Osteocyte (in vitro differentiated cells): ENCODE results near the gene HOGA1. TPM values are rescaled to one million over a fixed set of nuclear protein-coding genes. Genes with fewer than 3 reads are reported as not detected.
A peak's percentile ranks its signal among the peaks of the same experiment; 100 is the strongest.

Experiments
- DNase-seq: peaks from one replicate; pipeline ENCODE4 v3.0.0; 2021; ENCODE audit warnings: mixed read lengths; ENCODE audit not compliant: unreplicated experiment; ENCODE audit errors: extremely low spot score
- H3K27ac Mint-ChIP-seq: one replicate; pipeline ENCODE4 v1.8.0; 2021; ENCODE audit warnings: mild to moderate bottlenecking, mixed read lengths; ENCODE audit not compliant: unreplicated experiment
- H3K27me3 Mint-ChIP-seq: one replicate; pipeline ENCODE4 v1.8.0; 2021; ENCODE audit warnings: mixed read lengths; ENCODE audit not compliant: unreplicated experiment
- H3K36me3 Mint-ChIP-seq: one replicate; pipeline ENCODE4 v1.8.0; 2021; ENCODE audit warnings: mixed read lengths; ENCODE audit not compliant: unreplicated experiment
- H3K4me1 Mint-ChIP-seq: one replicate; pipeline ENCODE4 v1.8.0; 2021; ENCODE audit warnings: mixed read lengths; ENCODE audit not compliant: unreplicated experiment
- H3K4me3 Mint-ChIP-seq: one replicate; pipeline ENCODE4 v1.8.0; 2021; ENCODE audit warnings: mild to moderate bottlenecking, moderate library complexity, mixed read lengths; ENCODE audit not compliant: unreplicated experiment
- H3K9me3 Mint-ChIP-seq: one replicate; pipeline ENCODE4 v1.8.0; 2021; ENCODE audit warnings: mixed read lengths; ENCODE audit not compliant: unreplicated experiment
- CTCF ChIP-seq: fragments of 200-600 bp; sonication (generic); IDR thresholded peaks from 2 replicates; pipeline ENCODE4 v1.5.0; 2021; ENCODE audit warnings: antibody characterized with exemption, mild to moderate bottlenecking, moderate library complexity
- total RNA-seq: library from RNA; stranded (reverse); gene quantifications from 2 replicates; pipeline ENCODE4 v1.2.1, GENCODE V29; 2021

HOGA1 gene
- total RNA-seq, 1 donor from 2014 or later, result not detected

- no peak for DNase-seq
- peak overlapping the region; percentile 91 for H3K27ac Mint-ChIP-seq
- H3K4me1 Mint-ChIP-seq, result peaks cover 60% of the 10 kb centered on the region
- H3K27me3 Mint-ChIP-seq, result no peaks in the 10 kb centered on the region
- no peaks in the 10 kb centered on the region for H3K36me3 Mint-ChIP-seq
- no peak overlapping the region for H3K4me3 Mint-ChIP-seq
- no peaks in the 10 kb centered on the region for H3K9me3 Mint-ChIP-seq
- TF ChIP-seq CTCF, result no peak
These were observed 45.4 kb upstream of the HOGA1 start for GRCh38 chr10:97538839-97539238.

- H3K9me3 Mint-ChIP-seq, result no peaks in the 10 kb centered on the region
- no peak overlapping the region for H3K4me3 Mint-ChIP-seq
- no peak for DNase-seq
- no peaks in the 10 kb centered on the region for H3K36me3 Mint-ChIP-seq
- H3K27me3 Mint-ChIP-seq, result no peaks in the 10 kb centered on the region
- peak; percentile 53 for TF ChIP-seq CTCF
- H3K4me1 Mint-ChIP-seq, result peaks cover 59% of the 10 kb centered on the region
- H3K27ac Mint-ChIP-seq, result peak overlapping the region; percentile 91
These were observed 44.5 kb upstream of the HOGA1 start for GRCh38 chr10:97539523-97540200.

- Mint-ChIP-seq H3K27ac (peak overlapping the region; percentile 91), H3K9me3 (no peaks in the 10 kb centered on the region), H3K36me3 (no peaks in the 10 kb centered on the region), H3K4me3 (no peak overlapping the region), H3K4me1 (peaks cover 55% of the 10 kb centered on the region), H3K27me3 (no peaks in the 10 kb centered on the region)
- no peak for TF ChIP-seq CTCF
- DNase-seq, result no peak
These were observed 43.3 kb upstream of the HOGA1 start for GRCh38 chr10:97540669-97541500.

- no peaks in the 10 kb centered on the region for H3K9me3 Mint-ChIP-seq
These were observed 41.8 kb upstream of the HOGA1 start for GRCh38 chr10:97542169-97543024.

More at GRCh38 chr10:97542169-97543024, 41.8 kb upstream of the HOGA1 start:
- no peak for TF ChIP-seq CTCF
- peak overlapping the region; percentile 99 for H3K27ac Mint-ChIP-seq
- no peaks in the 10 kb centered on the region for H3K27me3 Mint-ChIP-seq
- H3K36me3 Mint-ChIP-seq, result no peaks in the 10 kb centered on the region
- no peak for DNase-seq
- peaks cover 64% of the 10 kb centered on the region for H3K4me1 Mint-ChIP-seq
- peak overlapping the region; percentile 32 for H3K4me3 Mint-ChIP-seq
